ENCODE data around the gene MTRR.

DNA sequence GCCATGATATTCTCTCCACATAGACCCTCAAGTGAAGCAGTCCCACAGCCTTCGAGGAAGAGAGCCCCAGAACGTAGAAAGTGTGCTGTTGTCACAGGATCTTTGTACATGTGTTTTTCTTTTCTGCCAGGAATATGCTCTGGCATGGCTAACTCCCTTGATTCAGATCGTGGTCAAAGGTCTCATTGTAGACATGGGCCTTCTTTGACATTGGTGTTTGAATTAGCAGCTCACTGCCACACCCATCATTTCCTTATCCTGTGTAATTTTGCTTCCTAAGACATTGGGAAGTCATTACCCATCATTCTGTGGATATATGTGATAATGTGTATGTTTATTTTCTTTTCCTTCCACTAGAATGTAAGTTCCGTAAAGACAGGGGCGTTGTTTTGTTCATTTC is 25.5 kb downstream of the MTRR start:
- TF ChIP-seq EZH2 (IDR thresholded peaks at IDR 0.05; ENCODE audit: borderline replicate concordance, low read depth, low read length, poor library complexity, severe bottlenecking) (no peak), CTCF (conservative IDR thresholded peaks at IDR 0.05; ENCODE audit: low read depth, low read length) (no peak)
